Hematopoietic multipotent progenitor cell treated with erythropoietin and hydrocortisone succinate and interleukin-3 and kit ligand, for 4 days (in vitro differentiated cells): ENCODE results near the gene PSMD5.

Experiments used
- DNase-seq: peaks from one replicate; pipeline ENCODE4 v3.0.0-alpha.2; 2015

Gene PSMD5

GRCh38 chr9:120842685-120843485 is at the start of gene PSMD5:
PSMD5 (minus strand) TSS chr9:120842922; CDS start chr9:120842909, 13 bp downstream.
- DNase-seq = peak; percentile 99

GRCh38 chr9:120891884-120892747 is 49.4 kb upstream of the PSMD5 start:
- no peak for DNase-seq

GRCh38 chr9:120891245-120891883 is 48.6 kb upstream of the PSMD5 start:
- no peak for DNase-seq

GRCh38 chr9:120890320-120891244 is 47.9 kb upstream of the PSMD5 start:
- DNase-seq = peak; percentile 77

GRCh38 chr9:120889606-120890271 is 47.0 kb upstream of the PSMD5 start:
- no peak for DNase-seq

GRCh38 chr9:120888626-120889025 is 45.9 kb upstream of the PSMD5 start:
- DNase-seq = no peak

- no peak for DNase-seq
These were observed 43.8 kb upstream of the PSMD5 start for GRCh38 chr9:120886490-120886967.

GRCh38 chr9:120885958-120886357 is 43.2 kb upstream of the PSMD5 start:
- peak; percentile 39 for DNase-seq

GRCh38 chr9:120885457-120885856 is 42.7 kb upstream of the PSMD5 start:
- DNase-seq = no peak

- DNase-seq = no peak
These were observed 40.9 kb upstream of the PSMD5 start for GRCh38 chr9:120883608-120883996.

- DNase-seq = no peak
These were observed 40.3 kb upstream of the PSMD5 start for GRCh38 chr9:120882935-120883607.

- DNase-seq = no peak
These were observed 36.7 kb upstream of the PSMD5 start for GRCh38 chr9:120879446-120879845.

- DNase-seq = peak; percentile 64
These were observed 35.7 kb upstream of the PSMD5 start for GRCh38 chr9:120878188-120879130.

GRCh38 chr9:120877276-120878034 is 34.7 kb upstream of the PSMD5 start:
- DNase-seq = peak; percentile 92

- peak; percentile 70 for DNase-seq
These were observed 34.1 kb upstream of the PSMD5 start, which contains the start of gene PHF19 for GRCh38 chr9:120876842-120877240. PHF19 (minus strand) TSS chr9:120877188; CDS start chr9:120874741, 2,447 bp downstream.

- peak; percentile 96 for DNase-seq
These were observed 33.5 kb upstream of the PSMD5 start for GRCh38 chr9:120875954-120876841.

- no peak for DNase-seq
These were observed 32.9 kb upstream of the PSMD5 start for GRCh38 chr9:120875643-120875953.

- no peak for DNase-seq
These were observed 32.5 kb upstream of the PSMD5 start for GRCh38 chr9:120875195-120875565.
